BLaER1 (cell line): ENCODE measurements around the gene HTR4.
"Not testable (repeated sequence)": the region's sequence is repeated elsewhere in the genome, so short reads cannot be mapped to it uniquely, and the experiment has no call there.

Source experiments
- H3K27ac ChIP-seq: shearing (Covaris generic); formaldehyde crosslinking; 2 replicates; pipeline ENCODE4 v1.8.1; 2022
- H3K27me3 ChIP-seq: shearing (Covaris generic); formaldehyde crosslinking; 2 replicates; pipeline ENCODE4 v1.8.1; 2022
- H3K36me3 ChIP-seq: shearing (Covaris generic); formaldehyde crosslinking; 2 replicates; pipeline ENCODE4 v1.8.1; 2022
- H3K4me1 ChIP-seq: shearing (Covaris generic); formaldehyde crosslinking; 2 replicates; pipeline ENCODE4 v1.8.1; 2022
- H3K4me2 ChIP-seq: shearing (Covaris generic); formaldehyde crosslinking; 2 replicates; pipeline ENCODE4 v1.8.1; 2022
- H3K4me3 ChIP-seq: shearing (Covaris generic); formaldehyde crosslinking; 2 replicates; pipeline ENCODE4 v1.8.1; 2022
- H3K9ac ChIP-seq: shearing (Covaris generic); formaldehyde crosslinking; 2 replicates; pipeline ENCODE4 v1.8.1; 2022
- H3K9me3 ChIP-seq: shearing (Covaris generic); formaldehyde crosslinking; 2 replicates; pipeline ENCODE4 v1.8.1; 2022
- H4K20me1 ChIP-seq: shearing (Covaris generic); formaldehyde crosslinking; 2 replicates; pipeline ENCODE4 v1.8.1; 2022
- Cebpa-rat ChIP-seq: shearing (Covaris generic); IDR thresholded peaks from 2 replicates; pipeline ENCODE4 v1.8.1; 2022

The HTR4 gene

DNA sequence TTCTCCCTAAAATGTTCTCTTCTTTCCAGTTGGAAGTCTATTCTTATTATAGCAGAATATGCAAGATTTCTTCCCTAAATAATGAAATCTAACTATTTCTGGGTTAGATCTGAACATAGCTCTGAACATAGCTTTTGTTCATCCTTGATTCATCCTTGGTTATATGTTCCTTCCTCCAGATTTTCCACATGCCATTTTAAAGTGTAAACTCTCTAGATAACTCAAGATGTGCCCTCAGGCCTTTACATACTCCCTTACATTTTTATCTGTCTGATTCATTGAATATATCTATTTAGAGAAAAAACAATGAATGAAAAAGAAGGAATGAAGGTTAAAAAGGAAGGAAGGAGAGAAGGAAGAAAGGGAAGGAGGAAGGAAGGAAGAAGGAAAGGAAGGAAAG is 169.7 kb downstream of the HTR4 start:
- Histone ChIP-seq H3K9ac (no peak overlapping the region), H4K20me1 (no peaks in the 10 kb centered on the region), H3K27me3 (no peaks in the 10 kb centered on the region), H3K4me1 (no peaks in the 10 kb centered on the region), H3K9me3 (no peaks in the 10 kb centered on the region), H3K27ac (no peak overlapping the region), H3K4me3 (no peak overlapping the region), H3K36me3 (no peaks in the 10 kb centered on the region), H3K4me2 (no peak overlapping the region)
- no peak for TF ChIP-seq Cebpa-rat

DNA sequence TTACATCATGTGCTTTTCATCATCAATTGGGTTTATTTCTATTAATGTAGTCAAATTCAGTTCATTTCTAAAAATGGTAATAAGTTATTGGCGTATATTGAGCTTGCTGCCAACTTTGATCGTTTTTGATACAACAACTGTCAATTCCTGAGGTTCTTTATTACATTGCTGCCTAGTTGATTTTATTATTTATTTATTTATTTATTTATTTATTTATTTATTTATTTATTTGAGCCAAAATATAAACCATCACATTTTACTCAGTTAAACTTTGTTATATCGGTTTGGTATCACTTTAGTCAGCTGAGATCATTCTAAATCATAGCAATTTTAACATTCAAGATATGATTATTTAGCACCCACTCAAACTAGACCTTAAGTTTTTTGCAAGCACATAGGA is 170.6 kb downstream of the HTR4 start:
- H3K4me2 ChIP-seq, result no peak overlapping the region
- H3K4me3 ChIP-seq, result no peak overlapping the region
- H3K4me1 ChIP-seq, result no peaks in the 10 kb centered on the region
- H3K9me3 ChIP-seq, result no peaks in the 10 kb centered on the region
- H3K27me3 ChIP-seq, result no peaks in the 10 kb centered on the region
- no peaks in the 10 kb centered on the region for H3K36me3 ChIP-seq
- H4K20me1 ChIP-seq, result no peaks in the 10 kb centered on the region
- no peak overlapping the region for H3K9ac ChIP-seq
- no peak for TF ChIP-seq Cebpa-rat
- H3K27ac ChIP-seq, result no peak overlapping the region

GRCh38 chr5:148482697-148483462 is 171.4 kb downstream of the HTR4 start:
- Histone ChIP-seq H3K27me3 (no peaks in the 10 kb centered on the region), H3K9ac (no peak overlapping the region), H3K4me2 (no peak overlapping the region), H4K20me1 (no peaks in the 10 kb centered on the region), H3K9me3 (no peaks in the 10 kb centered on the region), H3K4me1 (no peaks in the 10 kb centered on the region), H3K27ac (no peak overlapping the region), H3K4me3 (no peak overlapping the region), H3K36me3 (no peaks in the 10 kb centered on the region)
- no peak for TF ChIP-seq Cebpa-rat

- Histone ChIP-seq H3K27ac (no peak overlapping the region), H3K4me2 (no peak overlapping the region), H4K20me1 (no peaks in the 10 kb centered on the region), H3K4me3 (no peak overlapping the region), H3K27me3 (no peaks in the 10 kb centered on the region), H3K9ac (no peak overlapping the region), H3K4me1 (no peaks in the 10 kb centered on the region), H3K9me3 (no peaks in the 10 kb centered on the region), H3K36me3 (no peaks in the 10 kb centered on the region)
- TF ChIP-seq Cebpa-rat, result no peak
Measured at GRCh38 chr5:148482196-148482595, 172.1 kb downstream of the HTR4 start.

- no peaks in the 10 kb centered on the region for H3K27me3 ChIP-seq
- no peaks in the 10 kb centered on the region for H3K9me3 ChIP-seq
- H3K4me3 ChIP-seq, result no peak overlapping the region
- H4K20me1 ChIP-seq, result no peaks in the 10 kb centered on the region
- no peak overlapping the region for H3K4me2 ChIP-seq
- no peak overlapping the region for H3K27ac ChIP-seq
- no peak for TF ChIP-seq Cebpa-rat
- no peaks in the 10 kb centered on the region for H3K4me1 ChIP-seq
- no peak overlapping the region for H3K9ac ChIP-seq
- no peaks in the 10 kb centered on the region for H3K36me3 ChIP-seq
Measured at GRCh38 chr5:148477429-148477828, 176.9 kb downstream of the HTR4 start.

DNA sequence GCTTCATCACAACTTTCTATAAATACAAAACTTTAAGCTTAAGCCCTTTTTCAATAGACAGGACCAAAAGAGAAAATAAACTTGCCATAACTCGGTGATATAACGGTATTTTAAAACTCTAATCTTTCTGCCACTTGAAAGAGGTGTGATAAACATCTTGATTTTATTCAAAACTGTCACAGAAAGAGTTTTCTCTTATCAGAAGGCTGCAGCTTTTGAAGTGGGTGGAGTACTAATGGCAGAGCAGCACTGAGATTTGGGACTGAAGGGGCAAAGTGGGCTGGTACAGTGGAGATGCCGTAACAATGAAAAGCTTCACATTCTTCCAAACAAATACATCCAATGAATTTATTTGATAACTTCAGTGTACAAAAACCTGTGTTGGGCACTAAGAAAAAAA is 178.0 kb downstream of the HTR4 start:
- Histone ChIP-seq H3K9me3 (no peaks in the 10 kb centered on the region), H3K27me3 (no peaks in the 10 kb centered on the region), H3K27ac (no peak overlapping the region), H3K9ac (no peak overlapping the region), H3K4me3 (no peak overlapping the region), H4K20me1 (no peaks in the 10 kb centered on the region), H3K4me1 (no peaks in the 10 kb centered on the region), H3K4me2 (no peak overlapping the region), H3K36me3 (no peaks in the 10 kb centered on the region)
- TF ChIP-seq Cebpa-rat, result no peak

GRCh38 chr5:148474025-148474511 is 180.3 kb downstream of the HTR4 start:
- H4K20me1 ChIP-seq, result no peaks in the 10 kb centered on the region
- H3K9ac ChIP-seq, result no peak overlapping the region
- no peaks in the 10 kb centered on the region for H3K9me3 ChIP-seq
- no peaks in the 10 kb centered on the region for H3K4me1 ChIP-seq
- no peak for TF ChIP-seq Cebpa-rat
- no peak overlapping the region for H3K4me3 ChIP-seq
- no peaks in the 10 kb centered on the region for H3K36me3 ChIP-seq
- H3K27me3 ChIP-seq, result no peaks in the 10 kb centered on the region
- no peak overlapping the region for H3K4me2 ChIP-seq
- H3K27ac ChIP-seq, result no peak overlapping the region

DNA sequence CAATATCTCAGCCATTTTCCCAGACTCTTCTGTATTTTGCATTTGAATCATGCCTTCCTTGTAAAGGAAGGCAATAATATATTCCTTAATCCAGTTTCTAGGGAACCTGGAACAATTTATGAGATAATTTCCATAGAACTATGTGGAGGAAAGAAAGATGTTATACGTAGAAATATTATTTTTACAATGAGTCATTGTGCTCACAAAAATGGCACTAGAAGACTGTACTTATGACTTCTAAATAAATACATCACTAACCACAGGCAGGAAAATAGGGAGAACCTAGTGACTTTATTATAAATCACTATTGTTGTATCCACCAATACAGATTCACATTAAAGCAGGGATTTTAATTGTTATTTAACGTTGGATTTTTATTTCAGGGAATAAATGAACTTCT is 182.9 kb downstream of the HTR4 start:
- H3K9ac ChIP-seq, result no peak overlapping the region
- no peaks in the 10 kb centered on the region for H4K20me1 ChIP-seq
- no peak for TF ChIP-seq Cebpa-rat
- no peak overlapping the region for H3K4me3 ChIP-seq
- no peaks in the 10 kb centered on the region for H3K9me3 ChIP-seq
- H3K4me2 ChIP-seq, result no peak overlapping the region
- no peak overlapping the region for H3K27ac ChIP-seq
- H3K27me3 ChIP-seq, result no peaks in the 10 kb centered on the region
- no peaks in the 10 kb centered on the region for H3K4me1 ChIP-seq
- no peaks in the 10 kb centered on the region for H3K36me3 ChIP-seq

DNA sequence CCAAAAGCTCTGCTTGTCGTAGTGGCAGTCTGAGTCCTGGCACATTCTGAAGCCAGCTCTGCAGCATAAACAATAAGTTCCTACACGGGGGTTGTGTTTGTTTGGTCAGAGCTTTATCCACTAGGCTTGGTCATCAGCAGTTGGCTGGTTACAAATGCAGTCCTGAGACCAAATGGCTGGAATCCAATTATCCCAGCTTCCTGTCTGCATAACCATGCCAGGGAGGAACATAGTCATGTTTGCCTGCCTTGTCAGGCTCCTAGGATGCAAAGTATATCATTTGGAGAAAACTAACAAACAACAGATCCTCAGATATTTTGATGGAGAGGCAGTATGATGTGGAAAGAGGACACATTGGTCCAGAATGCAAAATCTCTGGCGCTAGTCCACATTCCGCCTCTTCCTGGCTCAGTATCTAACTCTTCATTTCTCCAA is 184.8 kb downstream of the HTR4 start:
- Histone ChIP-seq H3K27ac (no peak overlapping the region), H4K20me1 (no peaks in the 10 kb centered on the region), H3K36me3 (no peaks in the 10 kb centered on the region), H3K9ac (no peak overlapping the region), H3K9me3 (no peaks in the 10 kb centered on the region), H3K4me2 (no peak overlapping the region), H3K4me3 (no peak overlapping the region), H3K4me1 (no peaks in the 10 kb centered on the region), H3K27me3 (no peaks in the 10 kb centered on the region)
- TF ChIP-seq Cebpa-rat, result no peak

DNA sequence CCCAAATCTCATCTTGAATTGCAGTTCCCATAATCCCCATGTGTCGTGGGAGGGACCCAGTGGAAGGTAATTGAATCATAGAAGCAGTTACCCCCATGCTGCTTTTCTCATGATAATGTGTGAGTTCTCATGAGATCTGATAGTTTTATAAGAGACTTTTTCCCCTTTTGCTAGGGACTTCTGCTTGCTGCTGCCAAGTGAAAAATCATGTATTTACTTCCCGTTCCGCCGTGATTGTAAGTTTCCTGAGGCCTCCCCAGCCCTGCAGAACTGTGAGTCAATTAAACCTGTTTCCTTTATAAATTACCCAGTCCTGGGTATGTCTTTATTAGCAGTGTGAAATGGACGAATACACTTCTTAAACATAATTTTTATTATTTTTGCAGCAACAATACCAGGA is 185.6 kb downstream of the HTR4 start:
- not testable (repeated sequence) for H3K4me2 ChIP-seq, H3K36me3 ChIP-seq, H3K27me3 ChIP-seq, H3K9me3 ChIP-seq, H3K9ac ChIP-seq, H4K20me1 ChIP-seq, H3K4me3 ChIP-seq, H3K4me1 ChIP-seq, H3K27ac ChIP-seq

GRCh38 chr5:148467958-148468357 is 186.4 kb downstream of the HTR4 start:
- no peak for TF ChIP-seq Cebpa-rat
- Histone ChIP-seq H3K4me1 (no peaks in the 10 kb centered on the region), H4K20me1 (no peaks in the 10 kb centered on the region), H3K9ac (no peak overlapping the region), H3K4me2 (no peak overlapping the region), H3K36me3 (no peaks in the 10 kb centered on the region), H3K27me3 (no peaks in the 10 kb centered on the region), H3K4me3 (no peak overlapping the region), H3K27ac (no peak overlapping the region), H3K9me3 (no peaks in the 10 kb centered on the region)
